ENCODE results near the gene HMGCR.

Gene HMGCR

GRCh38 chr5:75319638-75320037 is 17.4 kb upstream of the HMGCR start:
- no peaks in the 10 kb centered on the region for H3K36me3 Mint-ChIP-seq (ENCODE audit: low read depth)
- H3K4me1 Mint-ChIP-seq = peaks cover 11% of the 10 kb centered on the region
- H3K27me3 Mint-ChIP-seq (ENCODE audit: low read depth, poor library complexity) = peaks cover 5% of the 10 kb centered on the region
- H3K27ac Mint-ChIP-seq = no peak overlapping the region
- H3K9me3 Mint-ChIP-seq = no peaks in the 10 kb centered on the region
- no peak overlapping the region for H3K4me3 Mint-ChIP-seq
- no peak for DNase-seq
- no peak for TF ChIP-seq CTCF (IDR thresholded peaks at IDR 0.05)

GRCh38 chr5:75320371-75320770 is 16.6 kb upstream of the HMGCR start:
- no peak overlapping the region for H3K4me3 Mint-ChIP-seq
- no peaks in the 10 kb centered on the region for H3K36me3 Mint-ChIP-seq (ENCODE audit: low read depth)
- H3K4me1 Mint-ChIP-seq = peaks cover 11% of the 10 kb centered on the region
- H3K27ac Mint-ChIP-seq = no peak overlapping the region
- H3K27me3 Mint-ChIP-seq (ENCODE audit: low read depth, poor library complexity) = peaks cover 5% of the 10 kb centered on the region
- no peaks in the 10 kb centered on the region for H3K9me3 Mint-ChIP-seq
- TF ChIP-seq CTCF (IDR thresholded peaks at IDR 0.05) = no peak
- no peak for DNase-seq

GRCh38 chr5:75322066-75322465 is 15.0 kb upstream of the HMGCR start:
- H3K9me3 Mint-ChIP-seq = no peaks in the 10 kb centered on the region
- no peak for TF ChIP-seq CTCF (IDR thresholded peaks at IDR 0.05)

GRCh38 chr5:75324791-75325190 is 12.2 kb upstream of the HMGCR start:
- H3K4me3 Mint-ChIP-seq = no peak overlapping the region
- H3K4me1 Mint-ChIP-seq = peaks cover 11% of the 10 kb centered on the region
- H3K9me3 Mint-ChIP-seq = no peaks in the 10 kb centered on the region
- H3K27ac Mint-ChIP-seq = no peak overlapping the region
- no peak for DNase-seq
- H3K36me3 Mint-ChIP-seq (ENCODE audit: low read depth) = no peaks in the 10 kb centered on the region
- TF ChIP-seq CTCF (IDR thresholded peaks at IDR 0.05) = no peak
- H3K27me3 Mint-ChIP-seq (ENCODE audit: low read depth, poor library complexity) = peaks cover 7% of the 10 kb centered on the region

More at GRCh38 chr5:75322066-75322465, 15.0 kb upstream of the HMGCR start:
- Mint-ChIP-seq H3K27ac (no peak overlapping the region), H3K36me3 (ENCODE audit: low read depth) (no peaks in the 10 kb centered on the region), H3K4me3 (no peak overlapping the region), H3K4me1 (peaks cover 11% of the 10 kb centered on the region), H3K27me3 (ENCODE audit: low read depth, poor library complexity) (peaks cover 5% of the 10 kb centered on the region)
- no peak for DNase-seq

GRCh38 chr5:75325242-75325641 is 11.8 kb upstream of the HMGCR start:
- H3K4me1 Mint-ChIP-seq = peaks cover 11% of the 10 kb centered on the region
- DNase-seq = no peak
- H3K4me3 Mint-ChIP-seq = no peak overlapping the region
- no peaks in the 10 kb centered on the region for H3K9me3 Mint-ChIP-seq
- no peak for TF ChIP-seq CTCF (IDR thresholded peaks at IDR 0.05)
- H3K27me3 Mint-ChIP-seq (ENCODE audit: low read depth, poor library complexity) = peaks cover 7% of the 10 kb centered on the region
- H3K36me3 Mint-ChIP-seq (ENCODE audit: low read depth) = no peaks in the 10 kb centered on the region
- H3K27ac Mint-ChIP-seq = no peak overlapping the region

- TF ChIP-seq CTCF (IDR thresholded peaks at IDR 0.05) = no peak
- no peak overlapping the region for H3K27ac Mint-ChIP-seq
- no peak for DNase-seq
- peaks cover 6% of the 10 kb centered on the region for H3K36me3 Mint-ChIP-seq (ENCODE audit: low read depth)
- no peak overlapping the region for H3K4me3 Mint-ChIP-seq
- peaks cover 19% of the 10 kb centered on the region for H3K9me3 Mint-ChIP-seq
- H3K27me3 Mint-ChIP-seq (ENCODE audit: low read depth, poor library complexity) = peaks cover 7% of the 10 kb centered on the region
- peaks cover 7% of the 10 kb centered on the region for H3K4me1 Mint-ChIP-seq
These were observed 6.6 kb upstream of the HMGCR start for GRCh38 chr5:75330404-75330803.

All from nephron progenitor cell (in vitro differentiated cells).